Dermis blood vessel endothelial cell (primary cell): ENCODE measurements around the gene PYCARD. TPM values are rescaled to one million over a fixed set of nuclear protein-coding genes. Genes with fewer than 3 reads are reported as not detected.
"Not testable (repeated sequence)": the region's sequence is repeated elsewhere in the genome, so short reads cannot be mapped to it uniquely, and the experiment has no call there.

Experiments
- DNase-seq: peaks from one replicate; pipeline ENCODE4 v3.0.0; 2010
- total RNA-seq: library from RNA; depleted of rRNA; stranded (reverse); fragments of >200 nt; gene quantifications from 2 replicates; pipeline ENCODE4 v1.2.3, GENCODE V29; 2014

Gene PYCARD
- total RNA-seq, 1 donor from 2014 or later, result 101 TPM

GRCh38 chr16:31189412-31189778, 13.2 kb downstream of the PYCARD start:
- DNase-seq, result no peak

- no peak for DNase-seq
Measured at GRCh38 chr16:31188450-31189411, 13.8 kb downstream of the PYCARD start.

- DNase-seq, result no peak
Measured at GRCh38 chr16:31187808-31188189, 14.8 kb downstream of the PYCARD start.

GRCh38 chr16:31186930-31187807, 15.4 kb downstream of the PYCARD start:
- no peak for DNase-seq

GRCh38 chr16:31186176-31186575, 16.4 kb downstream of the PYCARD start:
- no peak for DNase-seq

GRCh38 chr16:31185339-31185738, 17.2 kb downstream of the PYCARD start:
- DNase-seq, result no peak

GRCh38 chr16:31184888-31185287, 17.7 kb downstream of the PYCARD start:
- no peak for DNase-seq

- DNase-seq, result no peak
Measured at GRCh38 chr16:31183432-31184428, 18.8 kb downstream of the PYCARD start.

- DNase-seq, result no peak
Measured at GRCh38 chr16:31182391-31182790, 20.2 kb downstream of the PYCARD start.

GRCh38 chr16:31181102-31181830, 21.3 kb downstream of the PYCARD start:
- peak; percentile 52 for DNase-seq

- peak; percentile 93 for DNase-seq
Measured at GRCh38 chr16:31179747-31180459, 22.7 kb downstream of the PYCARD start, which contains the start of gene FUS. TSS of gene FUS (plus strand) at chr16:31180139. CDS start at chr16:31180215, 76 bp downstream.

- no peak for DNase-seq
Measured at GRCh38 chr16:31179219-31179746, 23.3 kb downstream of the PYCARD start.

GRCh38 chr16:31177136-31177535, 25.4 kb downstream of the PYCARD start:
- DNase-seq, result no peak

GRCh38 chr16:31170048-31170447, 32.5 kb downstream of the PYCARD start:
- not testable (repeated sequence) for DNase-seq

GRCh38 chr16:31168848-31169247, 33.7 kb downstream of the PYCARD start:
- no peak for DNase-seq

- DNase-seq, result no peak
Measured at GRCh38 chr16:31167315-31167714, 35.2 kb downstream of the PYCARD start.

- no peak for DNase-seq
Measured at GRCh38 chr16:31157136-31157535, 45.4 kb downstream of the PYCARD start.
